ENCODE results near the gene BPGM.
A peak's percentile ranks its signal among the peaks of the same experiment; 100 is the strongest.

BPGM gene

GRCh38 chr7:134646425-134647305, at the start of gene BPGM:
TSS of gene BPGM (plus strand) at chr7:134646853. CDS start at chr7:134661508, 14,655 bp downstream.
- DNase-seq (ENCODE audit: low spot score) = peak; percentile 94

DNA sequence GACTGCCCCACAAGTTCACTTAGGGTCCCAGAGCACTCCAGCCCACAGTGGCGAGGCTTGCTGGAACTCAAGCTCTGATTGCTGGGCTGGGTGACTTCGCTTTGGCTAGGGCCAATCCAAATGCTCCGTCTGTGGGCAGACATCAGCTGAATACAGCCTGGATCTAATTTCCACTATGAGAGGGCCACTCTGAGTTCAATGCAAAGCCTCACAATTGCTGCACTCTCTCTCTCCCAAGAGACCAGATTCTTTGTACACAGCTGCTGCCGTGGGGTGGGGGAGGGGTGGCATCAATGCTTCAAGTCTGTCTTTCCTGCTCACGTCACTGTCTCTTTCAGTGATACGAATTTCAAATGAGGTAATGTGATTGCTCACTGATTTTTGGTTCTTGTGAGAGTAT, 47.3 kb upstream of the BPGM start:
- DNase-seq (ENCODE audit: low spot score) = no peak

- DNase-seq (ENCODE audit: low spot score) = no peak
These were observed 45.2 kb upstream of the BPGM start for GRCh38 chr7:134601459-134601858.

DNA sequence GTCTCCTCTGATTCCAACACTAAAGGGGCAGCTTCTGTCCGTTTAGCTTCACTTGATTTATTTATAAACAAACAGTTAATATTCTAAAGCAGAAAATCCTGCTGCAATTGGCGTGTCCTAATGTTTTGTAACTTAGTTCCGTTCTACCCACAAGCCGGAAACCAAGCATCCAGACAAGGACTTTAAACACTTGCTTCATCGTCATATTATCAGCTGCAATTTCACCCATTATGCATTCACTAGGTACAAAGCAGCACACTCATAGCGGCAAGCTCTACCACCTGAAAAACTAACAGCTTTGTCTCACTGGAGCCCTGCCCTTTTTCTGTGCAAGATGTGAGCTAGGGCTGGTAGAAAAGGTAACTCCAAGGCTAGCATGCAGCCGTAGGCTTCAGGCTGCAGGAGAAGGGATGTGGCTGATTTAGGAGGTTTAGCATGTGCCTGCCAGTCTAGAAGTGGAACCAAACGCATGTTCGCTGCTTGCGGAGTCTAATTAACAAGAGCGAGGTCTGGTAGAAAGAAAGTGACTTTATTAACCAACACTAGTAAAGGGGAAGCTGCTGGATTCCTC, 43.7 kb upstream of the BPGM start:
- no peak for DNase-seq (ENCODE audit: low spot score)

DNA sequence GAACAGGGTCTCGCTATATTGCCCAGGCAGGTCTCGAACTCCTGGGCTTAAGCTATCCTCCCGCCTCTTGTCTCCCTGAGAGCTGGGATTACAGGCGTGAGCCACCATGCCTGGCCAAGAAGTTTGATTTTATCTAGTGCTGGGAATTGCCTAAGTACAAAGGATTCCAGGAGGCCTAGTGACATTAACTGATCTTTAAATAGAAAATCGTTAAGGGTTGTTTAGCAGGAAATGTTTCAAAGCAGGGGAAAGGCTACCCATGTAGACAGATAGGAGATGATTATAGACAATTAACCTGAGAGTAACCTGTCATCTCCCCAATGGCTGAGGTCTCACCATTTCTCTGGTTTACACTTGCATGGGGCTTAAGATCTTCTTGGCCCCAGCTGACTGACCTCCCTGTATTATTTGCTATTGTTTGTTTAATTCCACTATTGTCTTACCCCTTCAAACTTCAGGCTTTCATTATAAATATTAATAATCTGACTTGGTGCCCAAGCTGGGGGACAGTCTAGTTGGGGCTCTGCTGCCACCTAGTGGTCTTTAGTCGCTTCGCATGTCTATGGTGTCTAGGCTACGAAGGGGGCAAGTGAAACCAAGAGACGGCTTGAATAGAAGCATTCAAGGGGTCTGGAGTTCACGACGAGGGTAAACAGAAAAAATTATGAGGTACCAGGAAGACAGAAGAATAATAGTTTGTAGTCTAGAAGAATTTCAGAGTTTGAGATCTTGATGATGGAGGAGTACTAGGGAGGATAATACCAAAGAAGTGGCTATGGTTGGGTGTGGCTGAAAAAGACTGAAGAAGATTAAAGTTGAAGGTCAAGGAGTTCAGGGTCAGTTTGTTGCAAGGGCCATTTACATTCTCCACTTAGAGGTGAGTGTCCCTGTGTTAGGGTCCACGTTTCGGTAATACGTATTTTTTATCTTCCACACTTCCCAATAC, 40.4 kb upstream of the BPGM start:
- peak; percentile 43 for DNase-seq (ENCODE audit: low spot score)

DNA sequence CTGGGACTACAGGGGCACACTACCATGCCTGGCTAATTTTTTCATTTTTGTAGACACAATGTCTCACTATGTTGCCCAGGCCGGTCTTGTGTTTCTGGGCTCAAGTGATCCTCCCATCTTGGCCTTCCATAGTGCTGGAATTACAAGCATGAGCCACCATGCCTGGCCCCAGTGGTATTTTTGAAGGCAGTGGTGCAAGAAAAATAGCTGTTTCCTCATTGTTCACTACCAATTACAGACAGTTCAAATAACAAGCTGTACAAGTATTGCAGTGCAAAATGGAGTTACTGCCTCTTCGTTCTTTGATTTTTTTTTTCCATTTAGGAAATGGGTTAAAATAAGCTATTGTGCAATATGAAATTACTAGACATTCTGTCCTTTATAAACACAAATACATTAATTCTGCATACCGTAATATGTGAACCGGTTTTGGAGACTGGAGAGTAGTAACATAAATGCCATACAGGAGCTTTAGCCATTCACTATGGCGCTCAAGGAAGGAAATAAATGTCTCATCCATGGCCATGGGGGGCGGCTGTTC, 35.0 kb upstream of the BPGM start:
- DNase-seq (ENCODE audit: low spot score) = no peak

DNA sequence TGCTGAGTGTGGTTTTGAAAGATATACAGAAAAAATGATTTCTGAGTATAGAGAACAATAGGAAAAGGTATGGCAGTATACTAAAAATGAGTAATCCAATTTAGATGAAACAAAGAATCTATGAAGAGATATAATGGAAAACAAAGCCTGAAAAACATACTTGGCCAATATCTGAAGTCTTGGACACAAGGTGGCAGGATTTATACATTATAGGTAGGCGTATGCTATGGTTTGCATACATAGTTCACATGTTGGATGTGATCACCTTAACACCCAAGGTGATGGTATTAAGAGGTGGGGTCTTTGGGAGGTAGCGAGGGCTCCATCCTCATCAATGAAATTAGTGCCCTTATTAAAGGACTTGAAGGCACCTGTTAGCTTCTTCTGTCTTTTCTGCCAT, 34.5 kb upstream of the BPGM start:
- no peak for DNase-seq (ENCODE audit: low spot score)

DNA sequence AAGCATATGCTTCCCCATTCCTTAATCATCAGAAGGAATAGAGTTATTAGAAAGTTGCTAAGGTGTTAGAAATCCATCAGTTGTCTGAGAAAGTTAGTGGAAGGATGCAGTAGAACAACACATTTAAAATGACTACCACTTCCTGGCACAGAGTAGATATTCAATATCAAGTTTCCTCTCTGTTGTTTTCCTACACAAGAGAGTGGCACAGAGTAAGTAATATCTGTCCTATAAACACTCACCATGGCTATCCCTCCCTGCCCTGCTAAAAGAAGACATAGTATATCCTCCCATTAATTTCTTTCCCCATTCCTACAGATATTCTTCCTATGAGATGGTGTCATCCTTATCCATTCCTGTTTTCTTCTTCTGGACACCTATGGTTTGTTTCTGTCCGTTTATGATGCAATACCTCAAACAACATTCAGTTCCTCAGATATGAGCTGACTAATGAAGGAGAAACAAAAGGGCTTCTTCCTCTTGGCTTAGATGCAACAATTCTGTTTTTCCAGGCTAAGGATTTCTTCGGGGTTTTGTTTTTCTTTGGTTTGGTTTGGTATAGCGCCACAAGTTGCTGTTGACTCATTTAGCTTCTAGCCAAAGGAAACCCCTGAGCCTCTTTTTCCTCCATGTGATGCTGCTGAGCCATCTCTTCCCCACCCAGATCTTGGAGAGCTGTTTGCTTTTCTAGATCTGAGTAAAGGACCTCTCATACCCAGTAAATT, 32.9 kb upstream of the BPGM start:
- DNase-seq (ENCODE audit: low spot score) = peak; percentile 68

DNA sequence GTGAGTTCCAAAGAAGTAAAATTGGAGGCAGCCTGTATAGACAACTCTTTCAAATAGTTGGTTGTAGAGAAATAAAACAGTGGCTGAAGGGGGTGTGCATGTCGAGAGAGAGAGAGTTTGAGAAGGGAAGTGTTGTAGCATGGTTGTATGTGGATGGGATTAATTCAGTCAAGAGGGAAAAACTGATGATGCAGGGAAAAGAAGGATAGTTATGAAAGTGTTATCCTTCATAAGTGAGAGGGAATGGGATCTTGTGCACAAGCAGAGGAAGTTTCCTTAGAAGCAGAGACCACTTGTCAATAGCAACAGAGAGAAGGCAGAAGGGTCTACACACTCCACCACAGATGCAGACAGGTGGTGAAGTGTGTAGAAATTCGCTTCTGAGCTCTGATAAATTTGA, 30.0 kb upstream of the BPGM start:
- no peak for DNase-seq (ENCODE audit: low spot score)

- DNase-seq (ENCODE audit: low spot score) = peak; percentile 17
These were observed 27.7 kb upstream of the BPGM start for GRCh38 chr7:134618756-134619530.

DNA sequence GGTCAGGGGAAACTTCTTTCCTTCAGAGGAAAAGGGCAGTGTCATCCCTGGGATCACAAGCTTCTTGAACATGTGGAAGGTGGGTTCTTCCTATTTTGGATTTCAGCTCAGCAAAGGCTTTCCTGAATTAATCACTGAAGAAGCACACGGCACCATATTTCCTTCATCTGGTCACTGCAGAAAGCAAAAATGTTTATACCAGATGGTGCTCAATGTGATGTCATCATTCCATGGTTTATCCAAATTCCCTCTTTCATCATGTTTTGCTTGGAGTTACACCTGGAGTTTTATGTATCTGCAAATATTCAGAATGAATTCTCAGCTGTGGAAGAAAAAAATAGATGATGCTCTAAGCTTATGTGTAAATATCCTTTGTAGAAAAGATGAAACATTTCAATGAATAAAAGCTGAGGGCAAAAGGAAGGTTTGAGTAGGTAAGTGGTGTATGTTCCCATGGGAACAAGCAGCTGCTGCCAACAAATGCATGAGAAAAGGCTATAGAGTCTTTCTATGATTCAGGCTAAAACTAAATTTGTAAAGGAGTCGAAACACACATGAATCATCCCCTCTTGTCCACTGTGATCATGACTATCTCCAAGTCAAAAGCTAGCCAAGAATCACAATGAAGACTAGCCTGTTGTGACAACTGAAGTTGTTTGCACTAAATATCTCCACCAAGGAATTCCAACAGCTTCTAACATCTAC, 26.9 kb upstream of the BPGM start:
- peak; percentile 32 for DNase-seq (ENCODE audit: low spot score)

DNA sequence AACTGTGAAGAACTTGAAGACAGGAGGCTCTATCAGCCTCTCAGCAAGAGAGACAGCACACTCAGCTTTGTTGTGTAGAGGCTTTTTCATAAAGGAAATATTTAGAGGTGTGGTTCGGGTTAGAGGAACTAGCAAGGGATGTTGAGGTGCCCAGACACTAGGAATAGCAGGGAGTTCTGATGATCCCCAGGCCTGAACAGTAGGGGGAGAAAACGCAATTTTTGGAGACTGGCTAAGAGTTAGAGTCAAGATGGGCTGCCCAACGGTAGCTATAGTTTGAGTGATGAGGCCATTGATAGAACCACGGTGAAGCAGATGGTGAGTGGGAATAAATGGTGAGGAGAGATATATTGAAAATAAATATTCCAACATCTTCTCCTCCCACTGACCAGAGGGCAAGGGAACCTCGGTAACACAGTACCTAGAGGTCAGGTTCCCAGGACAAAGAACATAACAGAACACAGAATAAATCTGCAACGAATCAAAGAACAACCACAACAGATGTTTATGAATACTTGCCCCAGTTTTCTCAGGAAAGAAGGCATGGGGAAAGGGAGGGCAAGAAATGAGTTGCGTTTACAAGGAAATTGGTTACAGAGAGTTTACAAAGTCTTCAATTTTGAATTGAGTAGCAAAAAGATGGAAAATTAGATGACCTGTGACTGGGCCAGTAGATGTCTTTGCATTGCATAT, 24.2 kb upstream of the BPGM start:
- DNase-seq (ENCODE audit: low spot score) = no peak

DNA sequence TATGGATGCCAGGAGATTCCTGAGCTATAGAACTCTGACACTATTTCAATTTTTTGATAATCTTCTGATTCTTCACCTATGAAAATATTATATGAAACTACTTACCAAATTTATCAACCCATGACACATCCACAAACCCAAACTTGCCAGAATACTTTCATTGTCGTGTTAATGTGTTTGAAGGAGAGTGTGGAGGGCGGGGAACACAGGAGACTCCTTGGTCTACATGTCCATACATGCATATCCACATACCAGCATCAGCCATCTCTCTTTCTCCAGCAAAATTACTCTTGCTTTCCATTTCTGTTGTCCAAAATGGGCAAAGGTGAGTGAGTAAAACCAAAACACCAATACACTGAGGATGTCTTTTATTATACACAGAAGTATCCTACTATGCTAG, 23.5 kb upstream of the BPGM start:
- DNase-seq (ENCODE audit: low spot score) = no peak

- peak; percentile 37 for DNase-seq (ENCODE audit: low spot score)
These were observed 21.1 kb upstream of the BPGM start for GRCh38 chr7:134625550-134625949.

- DNase-seq (ENCODE audit: low spot score) = no peak
These were observed 19.4 kb upstream of the BPGM start for GRCh38 chr7:134627109-134627774.

DNA sequence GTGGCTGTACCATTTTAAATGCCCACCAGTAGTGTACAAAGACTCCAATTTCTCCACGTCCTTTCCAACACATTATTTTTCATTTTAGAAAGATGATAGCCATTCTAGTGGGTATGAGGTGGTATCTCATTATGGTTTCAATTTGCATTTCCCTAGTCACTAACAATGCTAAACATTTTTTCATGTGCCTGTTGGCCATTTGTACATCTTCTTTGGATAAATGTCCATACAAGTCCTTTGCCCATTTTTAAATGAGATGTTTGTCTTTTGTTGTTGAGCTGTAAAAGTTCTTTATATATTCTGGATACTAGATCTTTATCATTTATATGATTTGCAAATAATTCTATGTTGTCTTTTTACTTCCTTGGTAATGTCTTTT, 18.9 kb upstream of the BPGM start:
- no peak for DNase-seq (ENCODE audit: low spot score)

- no peak for DNase-seq (ENCODE audit: low spot score)
These were observed 17.2 kb upstream of the BPGM start for GRCh38 chr7:134629445-134629844.

GRCh38 chr7:134630237-134630636, 16.4 kb upstream of the BPGM start:
- DNase-seq (ENCODE audit: low spot score) = no peak

GRCh38 chr7:134630893-134631292, 15.8 kb upstream of the BPGM start:
- no peak for DNase-seq (ENCODE audit: low spot score)
